Measurements from ENCODE around the gene UBE3C. TPM values are rescaled to one million over a fixed set of nuclear protein-coding genes. Genes with fewer than 3 reads are reported as not detected.
"Not testable (repeated sequence)": the region's sequence is repeated elsewhere in the genome, so short reads cannot be mapped to it uniquely, and the experiment has no call there.

The UBE3C gene
- total RNA-seq, 2 donors from 2014 or later = 46.1 to 55.4 TPM

DNA sequence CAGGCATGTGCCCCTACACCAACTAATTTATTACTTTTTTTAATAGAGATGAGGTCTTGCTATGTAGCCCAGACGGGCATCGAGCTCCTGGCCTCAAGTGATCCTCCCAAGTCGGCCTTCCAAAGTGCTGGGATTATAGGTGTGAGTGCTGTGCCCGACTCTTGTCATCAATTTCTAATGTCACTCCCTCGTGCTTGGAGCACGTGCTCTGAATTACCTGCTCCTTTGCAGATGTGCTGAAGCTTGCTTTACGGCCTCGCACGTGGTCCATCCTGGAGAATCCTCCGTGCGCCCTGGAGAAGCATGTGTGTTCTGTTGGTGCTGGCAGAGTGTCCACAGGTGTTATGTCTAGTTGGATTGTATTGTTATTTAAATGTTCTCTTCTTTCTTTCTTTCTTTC is 11.8 kb upstream of the UBE3C start:
- no peak for ATAC-seq
- no peak for DNase-seq
- intact Hi-C loops (cut with DNase I) = no loop called here

DNA sequence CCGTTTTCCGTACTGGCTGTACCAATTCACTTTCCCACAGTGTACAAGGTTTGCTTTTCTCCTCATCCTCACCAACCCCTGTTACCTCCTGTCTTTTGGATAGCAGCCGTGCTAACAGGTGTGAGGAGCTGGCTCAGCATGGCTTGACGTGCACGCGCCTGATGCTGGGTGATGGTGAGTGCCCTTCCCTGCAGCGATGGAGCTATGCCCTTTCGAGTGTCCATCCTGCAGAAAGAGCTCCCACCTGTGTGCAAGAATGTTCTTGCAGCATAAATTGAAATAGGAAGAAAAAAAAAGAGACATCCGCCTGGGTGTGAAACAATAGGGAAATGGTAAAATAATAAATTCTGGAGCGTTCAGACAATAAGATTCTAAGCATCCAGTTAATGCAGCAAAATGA is 9.5 kb upstream of the UBE3C start:
- ATAC-seq (no peak), DNase-seq (no peak)
- intact Hi-C loops (cut with DNase I) = no loop called here

DNA sequence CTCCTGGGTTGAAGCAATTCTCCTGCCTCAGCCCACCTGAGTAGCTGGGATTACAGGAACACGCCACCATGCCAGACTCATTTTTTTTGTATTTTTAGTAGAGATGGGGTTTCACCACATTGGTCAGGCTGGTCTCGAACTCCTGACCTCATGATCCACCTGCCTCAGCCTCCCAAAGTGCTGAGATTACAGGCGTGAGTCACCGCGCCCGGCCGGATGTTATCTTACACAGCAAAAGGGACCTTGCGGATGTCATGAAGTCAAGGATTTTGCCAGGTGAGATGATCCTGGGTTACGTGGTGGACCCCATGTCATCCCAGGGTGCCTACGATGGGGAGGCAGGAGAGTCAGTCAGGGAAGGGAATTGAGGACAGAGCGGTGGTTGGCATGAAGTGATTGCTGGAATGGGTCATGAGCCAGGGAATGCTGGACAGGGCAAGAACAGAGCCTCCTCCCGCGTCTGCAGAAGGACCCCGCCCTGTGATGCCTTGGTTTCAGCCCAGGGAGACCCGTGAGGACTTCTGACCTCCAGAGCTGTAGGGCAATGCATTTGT is 8.7 kb upstream of the UBE3C start:
- ATAC-seq (no peak), DNase-seq (no peak)
- intact Hi-C loops (cut with DNase I) = no loop called here

DNA sequence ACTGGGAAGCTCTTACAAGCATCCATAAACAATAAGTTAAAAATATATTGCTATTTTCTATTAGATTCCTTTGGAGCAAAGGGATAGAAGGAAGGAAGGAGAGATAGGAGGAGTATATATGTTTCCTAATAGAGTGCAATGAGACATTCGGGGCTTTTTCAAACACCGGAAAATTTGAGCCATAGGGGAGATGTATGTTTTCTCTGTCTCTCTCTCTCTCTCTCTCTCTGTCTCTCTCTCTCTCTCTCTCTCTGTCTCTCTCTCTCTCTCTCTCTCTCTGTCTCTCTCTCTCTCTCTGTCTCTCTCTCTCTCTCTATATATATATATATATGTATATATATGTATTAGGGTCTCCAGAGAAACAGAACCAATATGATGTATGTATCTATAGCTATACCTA is 7.9 kb upstream of the UBE3C start:
- ATAC-seq; intact Hi-C loops (cut with DNase I); DNase-seq: not testable (repeated sequence)

DNA sequence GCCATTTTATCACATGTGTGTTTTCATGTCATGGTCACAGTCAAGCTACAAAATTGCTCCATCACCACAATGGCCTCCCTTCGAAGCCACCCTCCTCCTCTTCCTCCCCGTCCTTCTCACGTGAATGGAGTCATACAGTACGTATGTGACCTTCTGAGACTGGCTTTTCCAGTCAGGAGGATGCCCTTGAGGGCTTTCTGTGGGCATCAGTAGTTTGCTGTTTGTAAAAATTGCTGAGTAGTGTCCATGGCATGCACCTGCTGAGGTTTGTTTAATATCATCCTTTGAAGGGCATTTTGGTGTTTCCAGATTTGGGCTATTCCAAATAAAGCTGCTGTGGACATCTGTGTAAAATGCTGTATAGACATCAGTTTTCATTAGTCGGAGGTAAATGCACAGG is 5.9 kb upstream of the UBE3C start:
- no peak for ATAC-seq
- DNase-seq = no peak
- intact Hi-C loops (cut with DNase I) = no loop called here

DNA sequence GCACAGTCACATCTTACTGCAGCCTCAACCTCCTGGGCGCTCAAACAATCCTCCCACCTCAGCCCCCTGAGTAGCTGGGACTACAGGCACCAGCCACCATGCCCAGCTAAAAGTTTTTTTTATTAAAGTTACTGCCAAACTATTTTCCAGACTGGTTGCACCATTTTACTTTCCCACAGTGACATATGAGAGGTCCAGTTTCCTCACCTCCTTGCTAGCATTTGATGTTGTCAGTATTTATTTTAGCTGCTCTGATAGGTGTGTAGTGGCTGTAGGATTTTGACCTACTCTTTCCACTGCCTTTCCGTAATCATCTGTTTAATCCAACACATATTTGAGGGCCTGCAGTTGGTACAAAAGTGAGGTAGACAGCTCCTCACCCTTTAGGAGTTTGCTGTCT is 5.4 kb upstream of the UBE3C start:
- DNase-seq = no peak
- intact Hi-C loops (cut with DNase I) = no loop called here
- ATAC-seq = no peak

DNA sequence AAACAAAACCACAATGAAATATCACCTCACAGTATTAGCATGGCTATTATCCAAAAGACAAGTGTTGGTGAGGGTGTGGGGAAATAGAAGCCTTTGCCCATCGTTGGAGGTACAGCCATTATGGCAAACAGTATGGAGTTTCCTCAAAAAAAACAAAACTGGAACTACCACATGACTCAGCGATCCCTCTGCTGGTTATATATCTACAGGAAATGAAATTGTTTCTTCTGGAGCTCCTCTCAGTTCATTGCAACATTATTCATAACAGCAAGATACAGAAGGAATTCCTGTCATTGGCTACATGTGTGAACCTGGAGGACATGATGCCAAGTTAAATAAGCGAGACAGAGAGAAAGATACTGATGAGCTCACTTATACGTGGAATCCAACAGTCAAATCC is 2.4 kb upstream of the UBE3C start:
- DNase-seq = no peak
- intact Hi-C loops (cut with DNase I) = no loop called here
- no peak for ATAC-seq

DNA sequence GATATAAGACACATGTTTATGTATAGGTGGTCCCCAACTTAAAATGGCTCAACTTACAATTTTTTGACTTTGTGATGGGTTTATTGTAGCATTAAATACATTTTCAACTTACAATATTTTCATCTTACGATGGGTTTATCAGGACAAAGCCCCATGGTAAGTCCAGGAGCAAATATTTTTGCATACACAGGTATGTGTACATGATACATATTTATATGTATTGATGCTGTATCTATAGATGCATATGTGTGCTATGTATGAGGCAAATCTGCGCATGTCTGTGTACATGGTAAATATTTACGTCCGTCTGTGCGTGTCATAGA is 664 bp upstream of the UBE3C start:
- intact Hi-C loops (cut with DNase I) = no loop called here
- ATAC-seq = no peak
- DNase-seq = no peak

DNA sequence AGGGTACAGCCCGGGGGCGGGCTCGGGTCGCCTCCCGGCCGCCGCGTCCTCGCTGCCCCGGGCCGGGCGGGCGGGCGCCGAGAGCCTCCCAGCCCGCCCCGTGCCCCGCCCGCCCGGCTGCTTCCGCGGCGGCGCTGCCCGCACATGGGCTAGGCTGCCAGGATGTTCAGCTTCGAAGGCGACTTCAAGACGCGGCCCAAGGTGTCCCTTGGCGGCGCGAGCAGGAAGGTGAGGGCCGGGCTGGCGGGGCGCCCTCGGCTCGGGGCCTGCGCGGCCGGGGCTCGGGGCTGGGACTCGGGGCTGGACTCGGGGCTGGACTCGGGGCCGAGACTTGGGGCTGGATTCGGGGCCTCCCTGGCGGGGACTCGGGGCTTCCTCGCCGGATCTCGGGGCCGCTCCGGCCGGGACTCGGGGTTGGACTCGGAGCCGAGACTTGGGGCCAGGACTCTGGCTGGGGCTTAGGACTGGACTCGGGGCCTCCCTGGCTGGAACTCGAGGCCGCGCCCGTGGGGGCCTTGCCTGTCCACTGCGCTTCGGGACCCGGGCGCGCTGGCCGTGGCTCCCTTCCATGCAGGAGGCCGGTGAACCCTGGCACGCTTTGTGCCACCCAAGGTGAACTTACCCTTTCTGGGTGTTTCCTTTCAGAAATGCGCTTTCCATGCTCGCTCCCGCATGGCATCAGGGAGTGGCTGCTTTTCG is 534 bp downstream of the UBE3C start:
- ATAC-seq (peak; percentile 81), DNase-seq (peak; percentile 68)
- intact Hi-C loops (cut with DNase I) = no loop called here

DNA sequence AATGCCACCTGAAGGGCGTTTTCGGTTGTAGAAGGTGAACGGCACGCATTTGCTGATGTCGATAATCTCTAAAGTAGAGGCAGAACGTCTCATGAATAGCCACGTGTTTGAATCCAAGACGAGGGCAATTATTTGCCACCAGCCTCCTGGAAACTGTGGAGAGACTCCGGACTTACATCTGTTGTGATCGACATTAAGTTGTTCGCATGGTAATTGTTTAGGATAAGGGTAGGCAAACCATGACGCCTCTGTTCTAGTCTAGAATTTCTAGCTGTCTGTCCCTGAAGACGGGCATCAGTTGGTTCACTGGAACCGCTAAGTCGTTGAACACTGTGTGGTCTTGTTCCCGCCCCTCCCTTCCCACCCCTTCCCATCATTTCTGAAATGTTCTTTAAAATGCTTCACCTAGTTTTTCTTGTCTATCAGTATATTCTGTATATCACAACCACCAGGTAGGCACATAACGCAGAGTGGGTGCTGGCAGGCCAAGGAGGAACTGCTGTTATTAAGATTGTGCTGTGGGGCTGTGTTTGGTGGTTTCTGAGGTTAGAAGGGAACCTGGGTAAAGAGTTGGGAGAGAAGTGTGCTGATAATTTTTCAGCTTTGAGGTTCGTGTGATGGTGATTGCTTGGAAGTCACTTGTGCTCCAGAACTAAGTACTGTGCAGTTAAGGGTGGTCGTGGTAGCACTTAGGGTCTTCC is 1.2 kb downstream of the UBE3C start:
- ATAC-seq = no peak
- no peak for DNase-seq
- intact Hi-C loops (cut with DNase I) = no loop called here

DNA sequence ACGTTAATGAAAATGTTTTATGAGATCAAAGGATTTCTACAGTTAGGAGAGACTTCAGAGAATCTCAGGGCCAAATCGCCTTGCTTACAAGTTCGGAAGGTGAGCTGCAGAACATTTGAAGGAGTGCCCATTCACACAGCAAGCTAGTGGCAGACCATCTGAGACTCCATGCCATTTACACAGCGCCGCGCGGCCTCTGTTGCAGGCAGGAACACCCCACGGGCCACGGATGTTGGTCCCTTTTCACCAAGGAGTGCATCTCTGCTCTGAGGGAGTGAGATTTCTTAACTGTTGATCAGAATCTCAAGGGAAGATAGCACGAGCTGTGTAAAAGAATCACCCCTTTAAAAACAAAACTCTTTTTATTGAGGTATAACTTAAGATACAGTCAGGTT is 1.8 kb downstream of the UBE3C start:
- no peak for DNase-seq
- intact Hi-C loops (cut with DNase I) = no loop called here
- no peak for ATAC-seq

DNA sequence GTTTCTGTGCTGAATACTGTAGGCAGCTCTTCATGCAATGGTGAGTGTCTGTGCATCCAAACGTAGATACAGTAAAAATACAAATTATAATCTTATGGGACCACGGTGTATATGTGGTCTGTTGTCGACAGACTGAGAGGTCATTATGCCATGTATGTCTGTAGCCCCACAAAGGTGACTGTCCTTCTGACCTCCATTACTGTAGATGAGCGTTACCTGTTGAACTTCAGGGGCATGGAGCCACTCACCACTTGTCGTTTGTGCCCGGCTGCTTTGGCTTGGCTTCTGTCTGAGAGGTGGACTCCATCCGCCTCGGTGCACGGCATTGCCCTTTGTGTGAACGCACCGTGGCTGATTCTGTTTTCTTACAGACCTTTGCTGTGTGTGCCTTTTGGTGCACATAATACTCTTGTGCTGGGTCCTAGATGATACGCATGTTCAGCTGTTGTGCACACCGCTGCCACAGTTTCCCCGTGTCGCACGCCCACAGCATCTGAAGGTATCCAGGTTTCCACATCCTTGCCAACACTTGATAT is 2.9 kb downstream of the UBE3C start:
- intact Hi-C loops (cut with DNase I) = no loop called here
- DNase-seq (no peak), ATAC-seq (no peak)

DNA sequence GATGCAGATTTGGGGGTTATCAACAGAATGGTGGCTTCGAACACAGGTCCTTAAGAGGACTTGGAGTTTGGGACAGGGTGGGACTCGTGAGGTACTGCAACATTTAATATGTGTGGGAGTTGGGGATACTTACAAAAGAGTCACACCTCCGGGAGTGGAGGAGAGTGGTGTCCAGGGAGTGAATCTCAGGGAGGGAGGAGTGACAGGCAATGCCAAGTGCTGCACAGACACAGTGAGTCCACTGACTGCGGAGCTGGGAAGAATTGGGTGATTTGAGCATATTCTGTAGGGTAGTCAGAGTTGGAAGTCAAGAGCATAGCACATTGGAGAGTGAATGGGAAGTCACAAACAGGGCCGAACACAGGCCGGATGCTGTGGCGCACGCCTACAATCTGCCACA is 5.1 kb downstream of the UBE3C start:
- DNase-seq = no peak
- intact Hi-C loops (cut with DNase I) = no loop called here
- no peak for ATAC-seq

DNA sequence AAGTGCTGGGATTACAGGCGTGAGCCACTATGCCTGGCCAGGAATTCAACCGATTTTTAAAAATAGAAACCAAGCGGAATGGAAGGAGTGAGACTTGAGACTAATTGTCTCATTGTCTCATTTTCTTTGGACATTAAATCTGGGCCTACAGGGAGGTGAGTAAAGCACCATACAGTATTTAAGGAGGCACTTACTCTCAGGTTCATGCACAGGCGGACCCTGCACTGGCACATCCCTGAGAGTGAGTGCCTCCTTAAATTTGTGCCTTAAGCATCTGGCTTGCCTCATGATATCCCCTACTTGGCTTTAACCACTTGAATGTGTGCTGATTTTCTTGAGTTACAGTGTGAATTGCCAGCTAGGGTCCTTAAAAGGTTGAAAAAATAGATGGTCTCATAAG is 10.6 kb downstream of the UBE3C start:
- intact Hi-C loops (cut with DNase I) = no loop called here
- ATAC-seq = no peak
- no peak for DNase-seq

DNA sequence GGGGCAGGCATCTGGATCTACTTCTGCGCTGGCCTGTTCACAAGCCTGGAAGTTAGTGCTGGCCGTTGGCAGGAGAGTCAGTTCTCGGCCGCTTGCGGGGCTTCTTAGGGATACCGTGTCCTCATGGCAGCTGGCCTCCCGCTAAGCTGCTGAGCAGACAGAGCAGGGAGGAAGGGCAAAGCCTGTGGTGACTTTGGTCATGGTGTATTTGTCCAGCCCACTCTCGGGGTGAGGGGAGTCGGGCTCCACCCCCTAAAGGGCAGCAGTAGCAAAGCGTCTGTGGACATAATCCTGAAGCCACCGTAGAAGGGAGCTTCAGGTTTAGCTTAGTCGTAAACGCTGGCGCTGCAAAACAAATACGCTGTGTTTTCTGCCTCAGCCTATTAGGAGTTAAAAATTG is 12.2 kb downstream of the UBE3C start:
- peak; percentile 73 to 81 for ATAC-seq
- intact Hi-C loops (cut with DNase I) = no loop called here

DNA sequence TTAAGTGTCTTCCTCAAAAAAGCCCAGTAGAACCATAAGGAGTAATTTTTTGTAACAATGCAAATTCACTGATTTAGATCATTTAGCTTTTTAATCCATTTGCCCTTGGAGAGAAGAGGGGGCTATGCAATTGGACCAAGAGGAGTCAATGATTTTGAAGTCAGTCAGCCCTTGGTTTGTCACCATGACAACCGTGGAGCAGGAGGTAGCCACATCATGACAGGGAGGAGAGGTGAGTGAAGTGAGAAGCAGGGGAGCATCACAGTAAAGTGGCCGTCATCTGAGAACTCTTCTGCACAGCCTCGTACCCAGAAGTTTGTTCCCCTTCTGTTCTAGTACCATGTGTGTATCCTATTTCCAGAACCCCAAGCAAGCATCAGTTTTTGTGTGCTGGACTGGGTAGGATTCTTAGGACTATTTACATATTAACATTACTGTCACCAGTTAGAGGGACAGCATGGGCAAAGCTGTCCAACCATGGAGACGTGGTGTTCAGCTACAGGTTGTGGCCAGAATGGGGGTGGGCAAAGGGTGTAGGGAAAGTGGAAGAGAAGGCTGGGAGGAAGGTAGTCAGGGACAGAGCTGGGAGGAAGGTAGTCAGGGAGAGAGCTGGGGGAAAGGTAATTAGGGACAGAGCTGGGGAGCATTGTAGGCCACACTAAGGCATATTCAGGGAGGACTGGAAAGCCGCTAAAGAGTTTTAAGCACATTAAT is 13.1 kb downstream of the UBE3C start:
- no peak for ATAC-seq
- DNase-seq = no peak
- intact Hi-C loops (cut with DNase I) = no loop called here

More for the DNA sequence above, 12.2 kb downstream of the UBE3C start:
- DNase-seq = peak; percentile 32

DNA sequence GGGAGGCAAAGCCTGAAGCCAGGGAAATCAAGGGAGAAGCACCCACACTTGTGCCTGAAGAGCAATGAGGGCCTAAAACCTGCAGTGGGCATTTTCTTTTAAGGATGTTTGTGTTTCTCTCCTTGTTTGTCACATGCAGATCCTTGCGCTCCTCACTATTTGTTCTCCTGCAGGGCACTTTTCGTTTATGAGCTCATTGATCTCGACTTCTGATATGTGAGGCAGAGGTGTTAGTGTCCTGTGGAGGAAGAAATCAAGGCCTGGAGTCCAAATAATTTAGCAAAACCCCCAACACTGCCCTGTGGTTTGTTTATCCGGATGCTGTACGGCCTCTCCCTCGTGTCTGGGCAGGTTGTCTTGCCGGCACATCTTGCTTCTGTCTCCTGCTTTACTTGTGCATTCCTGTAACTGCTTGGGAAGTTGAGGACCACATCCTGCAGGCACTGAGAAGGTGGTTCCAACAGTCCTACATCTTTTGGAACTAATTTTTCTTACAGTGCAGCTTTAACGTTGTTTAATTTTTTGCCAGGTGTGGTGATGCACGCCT is 13.7 kb downstream of the UBE3C start:
- intact Hi-C loops (cut with DNase I) = no loop called here
- no peak for DNase-seq

DNA sequence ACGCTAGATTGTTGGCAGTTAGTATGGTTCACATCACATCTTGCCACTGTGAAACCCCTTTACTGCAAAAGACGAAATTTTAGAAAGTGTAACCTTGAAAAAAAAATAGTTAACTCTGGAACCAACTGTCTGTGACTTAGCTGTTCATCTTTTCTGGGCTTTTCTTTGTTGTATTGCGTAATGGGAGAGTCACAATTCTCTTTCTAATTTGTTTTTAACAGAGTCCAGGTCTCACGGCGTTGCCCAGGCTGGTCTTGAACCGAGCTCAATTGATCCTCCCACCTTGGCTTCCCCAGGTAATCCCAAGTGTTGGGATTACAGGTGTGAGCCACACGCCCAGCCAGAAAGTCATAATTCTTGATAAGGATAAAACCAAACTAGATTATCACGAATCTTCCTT is 14.5 kb downstream of the UBE3C start:
- DNase-seq (no peak), ATAC-seq (no peak)
- intact Hi-C loops (cut with DNase I) = no loop called here

More for the DNA sequence above, 13.7 kb downstream of the UBE3C start:
- ATAC-seq = no peak

DNA sequence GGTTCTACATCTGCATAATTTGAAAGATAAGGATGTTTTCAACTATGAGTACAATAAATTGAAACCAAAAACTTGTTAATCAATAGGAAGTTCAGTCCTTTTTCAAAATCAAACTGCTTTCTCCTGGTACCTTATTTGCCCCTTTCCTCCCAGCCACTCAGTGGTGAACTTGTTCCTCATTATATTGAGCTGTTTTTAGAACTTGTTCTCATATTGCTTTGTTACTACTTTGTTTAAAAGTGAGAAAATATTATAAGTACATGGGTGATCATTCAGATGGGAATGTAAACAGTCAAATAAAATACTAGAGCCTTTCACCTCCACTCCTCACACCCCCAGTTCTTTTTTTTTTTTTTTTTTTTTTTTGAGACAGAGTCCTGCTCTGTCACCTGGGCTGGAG is 17.2 kb downstream of the UBE3C start:
- ATAC-seq (no peak), DNase-seq (no peak)
- intact Hi-C loops (cut with DNase I) = no loop called here

DNA sequence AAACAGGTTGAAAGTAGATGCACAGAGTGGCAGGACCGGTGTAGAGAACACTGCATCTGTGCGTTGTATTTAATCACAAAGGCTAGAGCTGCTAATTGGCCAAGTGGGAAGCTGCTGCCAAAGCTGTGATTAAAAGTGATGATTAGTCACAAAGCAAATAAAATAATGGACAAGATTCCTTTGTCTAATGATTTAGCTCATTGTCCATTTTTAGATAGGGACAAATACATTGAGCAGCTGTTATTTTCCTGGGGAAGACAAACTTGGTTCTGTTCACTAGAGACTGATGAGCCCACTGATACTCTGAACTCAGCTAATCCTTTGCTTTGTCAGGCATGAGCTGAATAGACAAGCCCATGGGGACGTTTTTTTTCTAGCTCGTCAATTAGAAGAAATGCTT is 19.7 kb downstream of the UBE3C start:
- peak in 1 of 2 donors; percentile 60 for ATAC-seq
- no peak for DNase-seq
- intact Hi-C loops (cut with DNase I) = no loop called here
